Dendritic cell treated with granulocyte-macrophage colony-stimulating factor and Interleukin-4, amounts not matched to agents 40 ng/mL and 50 ng/mL, for 4 days (primary cell): ENCODE results near the gene HDDC2.

ENCODE experiments used
- H3K27ac Mint-ChIP-seq: one replicate; pipeline ENCODE4 v1.8.0; 2022; ENCODE audit warnings: mild to moderate bottlenecking, mixed read lengths
- H3K27me3 Mint-ChIP-seq: one replicate; pipeline ENCODE4 v1.8.0; 2022; ENCODE audit warnings: mild to moderate bottlenecking, mixed read lengths
- H3K36me3 Mint-ChIP-seq: one replicate; pipeline ENCODE4 v1.8.0; 2022; ENCODE audit warnings: low read depth, mixed read lengths
- H3K4me1 Mint-ChIP-seq: one replicate; pipeline ENCODE4 v1.8.0; 2022; ENCODE audit warnings: low read depth, mixed read lengths
- H3K4me3 Mint-ChIP-seq: one replicate; pipeline ENCODE4 v1.8.0; 2022; ENCODE audit warnings: mild to moderate bottlenecking, moderate library complexity, mixed read lengths
- H3K9me3 Mint-ChIP-seq: one replicate; pipeline ENCODE4 v1.8.0; 2022; ENCODE audit warnings: mixed read lengths
- intact Hi-C: fragments of 100-400 bp; cut with micrococcal nuclease; formaldehyde crosslinking; loops from one replicate; pipeline ENCODE4 v1.15.0; 2022

HDDC2 gene

DNA sequence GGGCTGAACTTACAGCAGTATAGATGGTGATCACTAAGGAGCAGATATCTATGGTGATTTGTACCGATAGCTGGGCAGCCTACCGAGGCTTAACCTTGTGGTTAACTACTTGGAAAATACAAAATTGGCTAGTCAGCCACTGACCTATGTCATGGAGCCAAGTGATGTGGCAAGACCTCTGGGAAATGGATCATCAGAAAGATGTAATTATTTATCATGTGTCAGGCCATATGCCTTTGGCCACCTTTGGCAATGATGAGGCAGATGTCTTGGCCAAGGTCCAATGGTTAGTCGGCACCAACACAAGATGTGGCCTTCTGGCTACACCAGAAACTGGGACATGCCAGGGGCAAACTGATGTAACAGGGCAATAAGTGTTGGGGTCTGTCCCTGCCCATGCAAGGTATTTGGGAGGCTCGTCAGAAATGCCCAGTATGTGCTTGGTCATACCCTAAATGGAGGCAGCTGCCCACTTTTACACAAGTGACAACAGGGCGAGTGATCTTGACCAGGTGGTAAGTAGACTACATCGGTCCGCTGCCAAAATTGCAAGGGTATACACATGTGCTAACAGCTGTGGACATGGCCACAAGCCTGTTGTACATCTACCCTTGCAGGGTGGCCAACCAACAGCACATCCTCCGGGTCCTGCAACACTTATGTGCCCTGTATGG is 30.1 kb downstream of the HDDC2 start:
- Mint-ChIP-seq H3K4me1 (no peaks in the 10 kb centered on the region), H3K4me3 (no peak overlapping the region), H3K9me3 (no peaks in the 10 kb centered on the region), H3K36me3 (peaks cover 13% of the 10 kb centered on the region), H3K27me3 (no peaks in the 10 kb centered on the region), H3K27ac (no peak overlapping the region)
- intact Hi-C loops = no loop called here

DNA sequence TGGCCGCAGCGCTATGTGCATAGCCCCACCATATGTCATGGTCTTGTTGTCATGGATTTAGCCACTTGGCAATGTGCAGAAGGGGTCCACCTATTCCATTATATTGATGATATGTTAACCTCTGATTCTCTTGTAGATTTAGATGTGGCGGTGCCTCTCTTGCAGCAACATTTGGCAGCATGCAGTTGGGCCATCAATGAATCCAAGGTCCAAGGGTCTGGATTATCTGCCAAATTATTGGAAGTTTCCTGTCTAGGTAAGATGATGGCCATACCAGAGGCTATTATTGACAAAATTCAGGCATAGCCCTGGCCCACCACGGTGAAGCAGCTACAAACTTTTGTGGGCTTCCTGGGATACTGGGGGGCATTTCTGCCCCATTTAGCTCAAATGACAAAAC is 31.4 kb downstream of the HDDC2 start:
- H3K27me3 Mint-ChIP-seq = no peaks in the 10 kb centered on the region
- no peak overlapping the region for H3K4me3 Mint-ChIP-seq
- peaks cover 5% of the 10 kb centered on the region for H3K36me3 Mint-ChIP-seq
- intact Hi-C loops = no loop called here
- H3K27ac Mint-ChIP-seq = no peak overlapping the region
- no peaks in the 10 kb centered on the region for H3K4me1 Mint-ChIP-seq
- no peaks in the 10 kb centered on the region for H3K9me3 Mint-ChIP-seq

DNA sequence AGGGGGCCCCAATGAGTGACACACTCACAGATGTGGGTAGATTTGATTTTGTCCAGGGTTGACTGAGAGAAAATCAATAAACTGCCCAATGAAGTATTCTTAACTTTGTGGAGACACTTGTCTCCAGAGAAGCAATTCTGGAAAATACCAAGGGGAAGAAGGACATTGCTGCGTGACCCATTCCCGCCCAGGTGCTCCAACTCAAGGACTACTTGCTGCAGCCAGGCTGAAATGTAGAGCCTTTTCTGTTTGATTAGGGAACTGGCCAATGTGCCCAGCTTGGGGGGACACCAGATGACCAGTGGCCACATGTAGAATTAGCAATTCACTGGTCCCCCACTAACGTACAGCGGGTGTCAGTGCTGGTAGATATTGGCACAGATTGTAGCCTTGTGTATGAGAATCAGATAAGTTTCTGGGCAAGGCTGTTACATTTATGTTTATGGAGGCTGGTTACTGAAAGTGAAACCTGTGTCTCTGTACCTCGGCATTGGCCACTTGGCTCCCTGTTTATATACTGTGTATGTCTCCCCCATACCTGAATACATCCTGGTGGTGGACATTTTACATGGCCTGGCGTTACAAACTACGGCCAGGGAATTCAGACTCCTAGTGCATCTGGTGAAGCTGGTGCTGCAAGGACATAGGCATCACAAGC is 32.3 kb downstream of the HDDC2 start:
- no peaks in the 10 kb centered on the region for H3K4me1 Mint-ChIP-seq
- H3K36me3 Mint-ChIP-seq = no peaks in the 10 kb centered on the region
- no peak overlapping the region for H3K4me3 Mint-ChIP-seq
- H3K27ac Mint-ChIP-seq = no peak overlapping the region
- no peaks in the 10 kb centered on the region for H3K9me3 Mint-ChIP-seq
- intact Hi-C loops = no loop called here
- no peaks in the 10 kb centered on the region for H3K27me3 Mint-ChIP-seq

DNA sequence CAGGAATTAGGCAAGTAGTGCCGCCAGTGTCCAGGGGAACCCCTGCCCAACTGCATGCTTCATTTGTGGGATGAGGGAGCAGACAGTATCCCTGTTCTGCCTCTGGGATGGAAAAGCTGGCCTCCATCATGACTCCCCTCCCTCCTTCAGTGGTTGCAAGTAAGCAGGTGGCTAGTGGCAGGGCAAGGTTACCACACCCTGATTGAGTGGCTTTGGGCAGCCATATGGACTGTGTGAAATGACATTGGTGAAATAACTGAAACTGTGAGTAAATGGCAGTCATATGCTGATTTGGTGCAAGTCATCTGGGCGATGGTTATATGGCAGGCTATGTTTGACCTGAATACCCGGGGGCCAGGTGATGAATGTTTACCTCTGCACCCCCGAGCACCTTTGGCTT is 33.0 kb downstream of the HDDC2 start:
- Mint-ChIP-seq H3K27ac (no peak overlapping the region), H3K27me3 (no peaks in the 10 kb centered on the region), H3K9me3 (no peaks in the 10 kb centered on the region), H3K36me3 (no peaks in the 10 kb centered on the region), H3K4me1 (no peaks in the 10 kb centered on the region), H3K4me3 (no peak overlapping the region)
- intact Hi-C loops = no loop called here

DNA sequence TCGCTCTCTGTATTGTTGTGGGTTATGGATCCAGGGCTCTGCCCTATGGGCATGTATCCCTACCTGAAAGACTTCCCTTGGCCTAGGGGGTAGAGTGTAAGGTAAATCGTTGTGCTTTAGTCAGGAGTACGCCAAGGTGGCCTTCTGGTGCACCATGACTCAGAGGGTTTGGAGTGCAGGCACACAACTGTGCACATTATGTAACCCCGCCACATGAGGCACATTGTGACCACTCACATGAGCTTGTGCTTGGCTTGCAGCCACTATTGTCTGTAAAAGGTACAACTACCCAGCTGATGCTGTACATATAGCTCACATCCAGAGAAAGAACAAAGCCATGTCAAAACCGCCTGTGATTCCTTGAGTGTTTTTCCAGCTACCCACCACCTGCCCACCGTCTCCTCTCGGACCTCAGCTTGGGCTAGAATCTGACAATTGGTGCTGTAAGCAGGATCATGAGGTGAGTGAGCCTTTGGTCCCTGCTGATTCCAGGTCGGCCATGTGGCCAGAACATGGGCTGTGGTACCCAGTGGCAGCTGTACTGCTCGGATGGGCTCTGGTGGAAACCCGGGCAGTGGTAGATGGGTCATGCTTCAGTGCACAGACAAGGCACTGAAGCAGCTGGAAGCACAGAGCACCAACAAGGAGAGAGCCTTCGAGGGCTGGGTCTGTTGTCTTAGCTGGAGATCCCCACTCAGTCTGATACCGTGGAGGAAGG is 33.8 kb downstream of the HDDC2 start:
- Mint-ChIP-seq H3K4me3 (no peak overlapping the region), H3K36me3 (no peaks in the 10 kb centered on the region), H3K27me3 (no peaks in the 10 kb centered on the region), H3K4me1 (no peaks in the 10 kb centered on the region), H3K9me3 (no peaks in the 10 kb centered on the region), H3K27ac (no peak overlapping the region)
- intact Hi-C loops = no loop called here

DNA sequence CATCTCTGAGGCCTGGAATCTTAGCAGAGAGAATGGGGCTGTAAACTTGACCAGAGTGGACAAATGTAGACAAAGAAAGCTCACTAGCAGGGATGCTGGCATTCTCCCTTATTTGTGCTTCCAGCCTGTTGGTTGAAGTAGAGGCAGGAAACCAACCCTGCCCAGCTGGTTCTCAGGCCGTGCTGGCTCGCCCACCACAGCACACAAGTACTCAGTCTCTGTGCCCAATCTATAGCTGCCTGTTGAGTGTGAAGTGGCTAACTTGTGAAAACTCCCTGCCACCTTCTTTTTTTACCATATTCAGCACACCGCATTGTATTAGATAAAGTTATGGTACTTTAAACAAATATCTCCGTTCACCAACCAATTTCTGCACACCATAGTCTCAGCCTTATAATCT is 37.3 kb downstream of the HDDC2 start:
- Mint-ChIP-seq H3K4me3 (no peak overlapping the region), H3K4me1 (peaks cover 2% of the 10 kb centered on the region), H3K27me3 (no peaks in the 10 kb centered on the region), H3K9me3 (peaks cover 18% of the 10 kb centered on the region), H3K27ac (no peak overlapping the region), H3K36me3 (no peaks in the 10 kb centered on the region)
- intact Hi-C loops = no loop called here

DNA sequence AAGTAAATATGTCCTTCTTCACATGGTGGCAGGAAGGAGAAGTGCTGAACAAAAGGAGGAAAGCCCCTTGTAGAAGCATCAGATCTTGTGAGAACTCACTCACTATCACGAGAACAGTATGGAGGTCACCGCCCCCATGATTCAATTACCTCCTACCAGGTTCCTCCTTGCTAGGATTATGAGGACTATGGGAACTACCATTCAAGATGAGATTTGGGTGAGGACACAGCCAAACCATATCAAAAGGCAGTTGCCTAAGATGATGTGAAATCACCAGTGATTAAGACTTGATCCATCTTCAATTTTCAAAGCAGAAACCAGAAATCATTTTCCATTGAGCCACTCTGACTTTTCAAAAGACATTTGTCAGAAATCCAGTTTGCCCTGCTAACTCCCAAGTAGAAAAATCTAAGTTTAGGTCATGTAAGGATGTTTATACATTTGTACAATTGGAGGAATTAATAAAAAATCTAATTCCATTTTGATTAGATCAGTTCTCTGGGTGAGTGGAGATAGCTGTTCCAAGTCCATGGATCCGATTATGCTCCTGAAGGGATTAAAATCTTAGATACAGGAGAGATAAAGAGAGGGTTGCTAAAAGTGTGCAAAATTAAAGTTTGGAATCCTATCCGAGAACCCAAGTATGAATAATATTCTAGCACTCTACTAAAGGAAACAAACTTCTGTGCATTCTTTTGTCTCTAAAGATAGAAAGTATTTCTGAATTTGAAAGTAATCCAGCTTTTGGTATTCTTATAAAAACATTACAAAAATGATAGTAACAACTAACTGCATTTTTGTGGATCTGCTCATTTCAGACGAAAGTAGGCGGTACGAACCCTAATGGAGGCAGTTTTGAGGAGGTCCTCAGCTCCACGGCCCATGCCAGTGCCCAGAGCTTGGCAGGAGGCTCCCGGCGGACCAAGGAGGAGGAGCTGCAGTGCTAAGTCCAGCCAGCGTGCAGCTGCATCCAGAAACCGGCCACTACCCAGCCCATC is 39.5 kb downstream of the HDDC2 start:
- Mint-ChIP-seq H3K36me3 (no peaks in the 10 kb centered on the region), H3K9me3 (peaks cover 18% of the 10 kb centered on the region), H3K27ac (no peak overlapping the region), H3K4me3 (no peak overlapping the region), H3K4me1 (peaks cover 7% of the 10 kb centered on the region), H3K27me3 (no peaks in the 10 kb centered on the region)
- intact Hi-C loops = no loop called here

DNA sequence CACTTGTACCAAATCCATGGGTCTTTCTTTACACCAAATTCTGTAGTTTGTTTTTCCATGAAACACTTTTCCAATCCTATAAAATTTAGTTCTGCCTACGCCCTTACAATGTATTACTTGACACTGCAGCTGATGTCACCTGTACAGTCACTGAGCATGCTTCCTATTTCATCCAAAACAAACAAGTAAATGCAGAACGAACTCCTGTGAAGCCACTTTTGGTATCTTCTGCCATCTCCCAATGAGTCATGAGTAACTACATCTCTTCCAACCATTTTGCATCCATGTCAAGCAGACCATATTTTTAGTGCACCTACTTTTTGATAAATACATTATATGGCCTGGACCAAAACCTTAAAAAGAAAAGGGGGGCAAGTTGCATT is 42.4 kb downstream of the HDDC2 start:
- intact Hi-C loops = no loop called here
- H3K27me3 Mint-ChIP-seq = no peaks in the 10 kb centered on the region
- H3K4me3 Mint-ChIP-seq = no peak overlapping the region
- H3K4me1 Mint-ChIP-seq = peaks cover 7% of the 10 kb centered on the region
- no peaks in the 10 kb centered on the region for H3K36me3 Mint-ChIP-seq
- peaks cover 18% of the 10 kb centered on the region for H3K9me3 Mint-ChIP-seq
- H3K27ac Mint-ChIP-seq = no peak overlapping the region

DNA sequence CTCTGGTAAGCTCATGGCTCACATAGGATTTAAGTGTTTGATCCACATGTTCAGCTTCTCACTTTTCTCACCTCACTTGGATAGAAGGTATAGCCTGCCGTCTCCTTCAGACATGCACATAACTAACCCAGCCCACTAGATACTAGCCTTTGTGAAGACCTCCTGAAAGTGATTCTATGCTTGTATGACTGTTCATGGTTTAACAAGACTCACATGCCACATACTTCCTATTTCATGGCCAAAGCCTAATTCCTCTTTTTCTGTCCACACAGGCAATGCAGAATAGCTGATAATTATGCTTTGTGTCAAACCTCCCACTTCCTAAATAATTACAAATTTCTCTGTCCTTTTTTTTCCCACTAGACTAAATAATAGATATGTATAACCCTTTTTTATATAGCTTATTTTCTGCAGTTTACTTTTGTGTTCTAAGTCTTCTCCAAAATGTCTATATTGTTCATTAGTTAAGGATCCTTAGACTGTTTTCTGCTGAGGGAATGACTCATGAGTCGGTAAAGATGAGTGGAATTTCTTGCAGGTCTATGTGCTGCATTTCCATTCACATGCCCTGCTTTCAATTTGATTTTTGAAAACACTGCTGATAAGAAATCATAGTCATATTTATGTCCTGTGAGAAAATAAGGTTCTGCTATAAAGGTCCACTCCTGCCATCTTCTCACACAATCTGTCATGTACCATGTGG is 43.0 kb downstream of the HDDC2 start:
- intact Hi-C loops = no loop called here
- Mint-ChIP-seq H3K27me3 (no peaks in the 10 kb centered on the region), H3K9me3 (peaks cover 18% of the 10 kb centered on the region), H3K4me3 (no peak overlapping the region), H3K36me3 (no peaks in the 10 kb centered on the region), H3K4me1 (peaks cover 7% of the 10 kb centered on the region), H3K27ac (peak overlapping the region; percentile 43)

DNA sequence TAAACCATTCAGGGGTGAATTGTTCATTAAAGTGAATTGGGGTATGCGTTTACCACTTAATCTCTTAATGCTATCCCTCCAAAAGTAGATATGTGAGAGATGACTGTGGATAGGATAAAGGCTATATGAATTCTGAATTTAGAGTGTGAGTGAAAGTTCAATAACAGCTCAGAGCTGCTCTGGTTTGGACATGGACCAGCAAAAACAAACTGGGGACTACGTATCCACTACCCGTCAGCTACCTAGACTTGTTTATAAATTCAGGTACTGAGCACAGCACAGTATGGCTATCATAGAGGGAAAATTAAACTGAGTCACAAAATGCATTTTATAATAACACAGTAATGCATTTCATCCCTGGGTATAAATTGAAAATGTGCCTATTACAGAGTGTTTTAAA is 44.4 kb downstream of the HDDC2 start:
- Mint-ChIP-seq H3K36me3 (no peaks in the 10 kb centered on the region), H3K4me3 (no peak overlapping the region), H3K4me1 (peaks cover 7% of the 10 kb centered on the region), H3K27ac (no peak overlapping the region), H3K9me3 (peaks cover 17% of the 10 kb centered on the region), H3K27me3 (no peaks in the 10 kb centered on the region)
- intact Hi-C loops = no loop called here

DNA sequence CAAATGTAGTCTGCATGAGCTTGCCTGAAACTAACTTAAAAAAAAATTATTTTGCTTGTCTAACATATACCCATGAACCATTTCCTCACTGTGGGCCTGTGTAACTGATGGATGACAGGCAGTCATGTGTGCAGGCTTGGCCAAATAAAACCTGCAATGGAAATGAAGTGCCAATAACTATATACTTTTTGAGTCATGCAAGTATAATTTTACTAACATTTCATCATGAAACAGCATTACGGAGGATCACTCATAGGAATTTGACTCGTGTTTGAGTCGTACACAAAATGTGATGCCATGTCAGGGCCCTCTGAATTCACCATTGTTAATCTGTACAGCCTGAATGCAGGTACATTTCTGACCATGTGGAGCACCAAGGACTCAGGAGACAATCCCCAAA is 46.6 kb downstream of the HDDC2 start:
- H3K36me3 Mint-ChIP-seq = no peaks in the 10 kb centered on the region
- intact Hi-C loops = no loop called here
- H3K27ac Mint-ChIP-seq = no peak overlapping the region
- peaks cover 1% of the 10 kb centered on the region for H3K27me3 Mint-ChIP-seq
- H3K4me3 Mint-ChIP-seq = no peak overlapping the region
- no peaks in the 10 kb centered on the region for H3K9me3 Mint-ChIP-seq
- H3K4me1 Mint-ChIP-seq = peaks cover 7% of the 10 kb centered on the region

DNA sequence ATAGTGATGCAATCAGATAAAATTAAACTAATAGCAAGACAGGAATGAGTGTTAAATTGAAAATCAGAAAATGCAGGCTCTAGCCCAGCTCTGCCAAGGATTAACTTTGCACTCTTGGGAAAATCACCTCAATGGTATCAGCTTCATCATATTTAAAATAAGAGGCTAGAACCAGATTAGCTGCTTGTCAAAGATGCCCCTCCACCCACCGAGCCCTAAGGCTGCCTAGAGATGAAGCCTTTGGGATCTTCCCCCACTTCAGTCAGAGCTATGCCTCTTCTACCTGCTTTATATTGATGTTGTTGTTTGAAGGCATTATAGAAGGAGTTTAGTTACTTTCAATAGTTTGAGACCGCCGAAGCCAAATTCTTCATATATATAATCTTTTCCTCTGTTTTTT is 47.4 kb downstream of the HDDC2 start:
- peaks cover 1% of the 10 kb centered on the region for H3K27me3 Mint-ChIP-seq
- H3K9me3 Mint-ChIP-seq = no peaks in the 10 kb centered on the region
- intact Hi-C loops = no loop called here
- H3K27ac Mint-ChIP-seq = no peak overlapping the region
- peaks cover 3% of the 10 kb centered on the region for H3K4me1 Mint-ChIP-seq
- no peak overlapping the region for H3K4me3 Mint-ChIP-seq
- no peaks in the 10 kb centered on the region for H3K36me3 Mint-ChIP-seq

DNA sequence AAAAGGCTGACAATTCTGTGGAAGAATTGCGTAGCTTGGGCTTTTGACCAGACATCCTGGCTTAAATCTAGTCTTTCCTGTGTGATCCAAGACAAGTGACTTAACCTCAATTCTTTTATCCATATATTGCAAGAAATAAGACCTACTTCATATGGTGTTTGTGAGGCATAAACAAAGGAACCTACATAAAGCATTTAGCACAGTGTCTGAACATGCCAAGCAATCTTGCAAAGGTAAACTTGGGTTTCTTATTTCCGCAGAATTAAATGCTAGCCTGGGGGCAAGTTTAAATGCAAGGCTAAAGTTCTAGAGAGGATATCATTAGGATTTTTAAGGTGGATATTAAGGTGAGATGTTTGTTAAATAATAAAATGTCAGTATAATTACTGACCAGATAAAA is 47.9 kb downstream of the HDDC2 start:
- Mint-ChIP-seq H3K4me1 (no peaks in the 10 kb centered on the region), H3K36me3 (no peaks in the 10 kb centered on the region), H3K27me3 (peaks cover 1% of the 10 kb centered on the region), H3K4me3 (no peak overlapping the region), H3K27ac (no peak overlapping the region), H3K9me3 (no peaks in the 10 kb centered on the region)
- intact Hi-C loops = no loop called here
